ENCODE data around the gene TRIM69. TPM values are rescaled to one million over a fixed set of nuclear protein-coding genes. Genes with fewer than 3 reads are reported as not detected.

TRIM69 gene
- polyA plus RNA-seq, 1 donor from 2014 or later = 38.3 TPM

- Histone ChIP-seq H3K27me3 (ENCODE audit: insufficient read depth, low read depth, low read length) (no peaks in the 10 kb centered on the region), H3K9me3 (ENCODE audit: low read length) (no peaks in the 10 kb centered on the region), H3K4me3 (ENCODE audit: low read length) (no peak overlapping the region), H3K79me2 (replicated peaks; ENCODE audit: insufficient read depth, low read length) (no peaks in the 10 kb centered on the region), H3K9me2 (ENCODE audit: insufficient read depth, low read length) (no peaks in the 10 kb centered on the region), H3K36me3 (ENCODE audit: insufficient read depth, low read length) (no peaks in the 10 kb centered on the region), H2AFZ (ENCODE audit: low read depth, low read length) (no peak overlapping the region), H3K9ac (ENCODE audit: low read length) (no peak overlapping the region), H3K27ac (ENCODE audit: low read length) (no peak overlapping the region), H4K20me1 (ENCODE audit: insufficient read depth) (no peaks in the 10 kb centered on the region), H3F3A (ENCODE audit: insufficient read depth, low read length, poor library complexity, severe bottlenecking) (no peaks in the 10 kb centered on the region), H3K4me2 (ENCODE audit: low read length) (no peak overlapping the region)
- no peak for TF ChIP-seq SMC3 (conservative IDR thresholded peaks at IDR 0.05; ENCODE audit: poor library complexity)
- TF ChIP-seq RAD21 (conservative IDR thresholded peaks at IDR 0.05) = no peak
- no peak for TF ChIP-seq EZH2 (IDR thresholded peaks at IDR 0.05; ENCODE audit: borderline replicate concordance, insufficient read depth, low read length, poor library complexity, severe bottlenecking)
- TF ChIP-seq, protein P1, sequence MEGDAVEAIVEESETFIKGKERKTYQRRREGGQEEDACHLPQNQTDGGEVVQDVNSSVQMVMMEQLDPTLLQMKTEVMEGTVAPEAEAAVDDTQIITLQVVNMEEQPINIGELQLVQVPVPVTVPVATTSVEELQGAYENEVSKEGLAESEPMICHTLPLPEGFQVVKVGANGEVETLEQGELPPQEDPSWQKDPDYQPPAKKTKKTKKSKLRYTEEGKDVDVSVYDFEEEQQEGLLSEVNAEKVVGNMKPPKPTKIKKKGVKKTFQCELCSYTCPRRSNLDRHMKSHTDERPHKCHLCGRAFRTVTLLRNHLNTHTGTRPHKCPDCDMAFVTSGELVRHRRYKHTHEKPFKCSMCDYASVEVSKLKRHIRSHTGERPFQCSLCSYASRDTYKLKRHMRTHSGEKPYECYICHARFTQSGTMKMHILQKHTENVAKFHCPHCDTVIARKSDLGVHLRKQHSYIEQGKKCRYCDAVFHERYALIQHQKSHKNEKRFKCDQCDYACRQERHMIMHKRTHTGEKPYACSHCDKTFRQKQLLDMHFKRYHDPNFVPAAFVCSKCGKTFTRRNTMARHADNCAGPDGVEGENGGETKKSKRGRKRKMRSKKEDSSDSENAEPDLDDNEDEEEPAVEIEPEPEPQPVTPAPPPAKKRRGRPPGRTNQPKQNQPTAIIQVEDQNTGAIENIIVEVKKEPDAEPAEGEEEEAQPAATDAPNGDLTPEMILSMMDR (IDR thresholded peaks at IDR 0.05; ENCODE audit: poor library complexity, severe bottlenecking) = no peak
- no peak for TF ChIP-seq REST (IDR thresholded peaks at IDR 0.05; ENCODE audit: borderline replicate concordance)
Measured at GRCh38 chr15:44697014-44697413, 39.3 kb upstream of the TRIM69 start.

GRCh38 chr15:44698641-44699040, 37.7 kb upstream of the TRIM69 start:
- H3K27me3 ChIP-seq (ENCODE audit: insufficient read depth, low read depth, low read length) = no peaks in the 10 kb centered on the region

More at GRCh38 chr15:44698641-44699040, 37.7 kb upstream of the TRIM69 start:
- H3K36me3 ChIP-seq (ENCODE audit: insufficient read depth, low read length) = no peaks in the 10 kb centered on the region
- no peak overlapping the region for H3K4me2 ChIP-seq (ENCODE audit: low read length)
- H2AFZ ChIP-seq (ENCODE audit: low read depth, low read length) = no peak overlapping the region
- no peaks in the 10 kb centered on the region for H3K79me2 ChIP-seq (replicated peaks; ENCODE audit: insufficient read depth, low read length)
- no peak for TF ChIP-seq EP300 (conservative IDR thresholded peaks at IDR 0.05; ENCODE audit: poor library complexity, severe bottlenecking)
- no peak for TF ChIP-seq SMC3 (conservative IDR thresholded peaks at IDR 0.05; ENCODE audit: poor library complexity)
- TF ChIP-seq REST (IDR thresholded peaks at IDR 0.05; ENCODE audit: borderline replicate concordance) = no peak
- TF ChIP-seq POLR2AphosphoS5 (IDR thresholded peaks at IDR 0.05) = no peak
- TF ChIP-seq, protein P1 (IDR thresholded peaks at IDR 0.05; ENCODE audit: poor library complexity, severe bottlenecking) = no peak
- no peak for TF ChIP-seq TAF1 (IDR thresholded peaks at IDR 0.05; ENCODE audit: low read depth)
- no peak overlapping the region for H3K4me3 ChIP-seq (ENCODE audit: low read length)
- H3K9me3 ChIP-seq (ENCODE audit: low read length) = no peaks in the 10 kb centered on the region
- no peak overlapping the region for H3K27ac ChIP-seq (ENCODE audit: low read length)
- H3K9ac ChIP-seq (ENCODE audit: low read length) = no peak overlapping the region
- H3K9me2 ChIP-seq (ENCODE audit: insufficient read depth, low read length) = no peaks in the 10 kb centered on the region
- no peaks in the 10 kb centered on the region for H3F3A ChIP-seq (ENCODE audit: insufficient read depth, low read length, poor library complexity, severe bottlenecking)
- H4K20me1 ChIP-seq (ENCODE audit: insufficient read depth) = no peaks in the 10 kb centered on the region
